ENCODE measurements around the gene RAG1.

DNA sequence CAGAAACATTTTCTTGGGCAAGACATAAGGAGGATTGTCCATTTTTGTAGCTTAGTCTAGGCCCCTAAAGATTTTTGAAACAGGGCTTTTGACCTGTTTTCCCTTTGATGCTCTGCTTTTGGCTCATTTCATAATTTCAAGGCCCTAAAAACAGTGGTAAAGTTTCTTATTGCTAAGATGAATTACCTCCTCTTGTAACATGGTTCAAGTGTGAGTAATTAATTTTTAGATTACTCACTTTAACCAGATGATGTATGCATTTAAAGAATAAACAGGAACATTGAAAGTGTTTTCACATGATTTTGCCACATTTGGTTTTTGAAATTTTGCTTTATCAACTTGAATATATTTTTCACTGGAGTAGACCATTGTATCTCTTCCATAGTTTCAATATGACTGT lies 29.1 kb downstream of the RAG1 start:
- TF ChIP-seq CTCF (IDR thresholded peaks at IDR 0.05): no peak
- TF ChIP-seq EP300 (IDR thresholded peaks at IDR 0.05): no peak

All from tibial nerve (tissue), 4 donors.